ENCODE results near the gene TRIML1.

GRCh38 chr4:188161167-188161566, 21.9 kb downstream of the TRIML1 start:
- TF ChIP-seq EZH2 (IDR thresholded peaks at IDR 0.05; ENCODE audit: low read length, unreplicated experiment) = no peak
- no peak for TF ChIP-seq CTCF (conservative IDR thresholded peaks at IDR 0.05; ENCODE audit: low read depth, low read length)
